HG02943 (cell line): ENCODE results near the gene PARP8.

Experiments used
- ATAC-seq: cut with Tn5 transposase; IDR thresholded peaks from one replicate; pipeline ENCODE4 v1.9.1; 2021; ENCODE audit warnings: mild to moderate bottlenecking, low read depth, moderate library complexity; ENCODE audit not compliant: unreplicated experiment

The PARP8 gene

GRCh38 chr5:50829023-50829422, 162.6 kb downstream of the PARP8 start:
- ATAC-seq: no peak

GRCh38 chr5:50832657-50833284, 166.3 kb downstream of the PARP8 start:
- no peak for ATAC-seq

GRCh38 chr5:50836356-50836755, 169.9 kb downstream of the PARP8 start:
- no peak for ATAC-seq

GRCh38 chr5:50839472-50839871, 173.0 kb downstream of the PARP8 start:
- no peak for ATAC-seq

- no peak for ATAC-seq
Measured at GRCh38 chr5:50843091-50843490, 176.7 kb downstream of the PARP8 start.

- no peak for ATAC-seq
Measured at GRCh38 chr5:50846261-50846660, 179.8 kb downstream of the PARP8 start.

- ATAC-seq: no peak
Measured at GRCh38 chr5:50849554-50849953, 183.1 kb downstream of the PARP8 start.

- peak; percentile 94 for ATAC-seq
Measured at GRCh38 chr5:50853151-50853550, 186.7 kb downstream of the PARP8 start.

GRCh38 chr5:50854082-50854481, 187.6 kb downstream of the PARP8 start:
- no peak for ATAC-seq

GRCh38 chr5:50855001-50855400, 188.6 kb downstream of the PARP8 start:
- ATAC-seq: no peak

GRCh38 chr5:50856401-50857119, 190.1 kb downstream of the PARP8 start:
- peak; percentile 52 for ATAC-seq

- no peak for ATAC-seq
Measured at GRCh38 chr5:50863534-50864170, 197.2 kb downstream of the PARP8 start.

- ATAC-seq: no peak
Measured at GRCh38 chr5:50864466-50864865, 198.0 kb downstream of the PARP8 start.

- ATAC-seq: no peak
Measured at GRCh38 chr5:50866415-50866814, 200.0 kb downstream of the PARP8 start.

- no peak for ATAC-seq
Measured at GRCh38 chr5:50867140-50867539, 200.7 kb downstream of the PARP8 start.

- ATAC-seq: no peak
Measured at GRCh38 chr5:50873595-50874277, 207.3 kb downstream of the PARP8 start.

- no peak for ATAC-seq
Measured at GRCh38 chr5:50874306-50875001, 208.0 kb downstream of the PARP8 start.

- no peak for ATAC-seq
Measured at GRCh38 chr5:50875002-50875344, 208.5 kb downstream of the PARP8 start.

- no peak for ATAC-seq
Measured at GRCh38 chr5:50878470-50878869, 212.0 kb downstream of the PARP8 start.

- ATAC-seq: no peak
Measured at GRCh38 chr5:50881407-50881806, 215.0 kb downstream of the PARP8 start.
